Activated naive CD4-positive, alpha-beta T cell treated with anti-CD3 and anti-CD28 coated beads, Interleukin-2, amount 50 U/mL, for 16 hours (primary cell): ENCODE results near the gene PTK6.
"Not testable (repeated sequence)": the region's sequence is repeated elsewhere in the genome, so short reads cannot be mapped to it uniquely, and the experiment has no call there.

Experiments used
- DNase-seq: peaks from one replicate; pipeline ENCODE4 v3.0.0-alpha.2; 2020

Gene PTK6

GRCh38 chr20:63491635-63492230 is 45.4 kb downstream of the PTK6 start:
- no peak for DNase-seq

- no peak for DNase-seq
Measured at GRCh38 chr20:63491078-63491477, 46.1 kb downstream of the PTK6 start.

GRCh38 chr20:63490416-63490815 is 46.8 kb downstream of the PTK6 start:
- no peak for DNase-seq

- no peak for DNase-seq
Measured at GRCh38 chr20:63488315-63489251, 48.6 kb downstream of the PTK6 start.

- DNase-seq, result no peak
Measured at GRCh38 chr20:63487781-63488241, 49.4 kb downstream of the PTK6 start.

- DNase-seq, result no peak
Measured at GRCh38 chr20:63487116-63487764, 49.9 kb downstream of the PTK6 start.

GRCh38 chr20:63486300-63486855 is 50.8 kb downstream of the PTK6 start:
- no peak for DNase-seq

GRCh38 chr20:63484651-63485403 is 52.3 kb downstream of the PTK6 start:
- no peak for DNase-seq

GRCh38 chr20:63484236-63484635 is 52.9 kb downstream of the PTK6 start:
- DNase-seq, result no peak

- DNase-seq, result no peak
Measured at GRCh38 chr20:63483834-63484233, 53.3 kb downstream of the PTK6 start.

- no peak for DNase-seq
Measured at GRCh38 chr20:63482021-63482587, 55.1 kb downstream of the PTK6 start.

GRCh38 chr20:63481503-63481902 is 55.7 kb downstream of the PTK6 start:
- no peak for DNase-seq

- not testable (repeated sequence) for DNase-seq
Measured at GRCh38 chr20:63479695-63480419, 57.3 kb downstream of the PTK6 start.

- DNase-seq, result no peak
Measured at GRCh38 chr20:63478346-63479302, 58.6 kb downstream of the PTK6 start.
